Neural progenitor cell (in vitro differentiated cells): ENCODE data around the gene TBC1D32.

Source experiments
- CTCF ChIP-seq: fragments of 200-600 bp; sonication (generic); IDR thresholded peaks from 2 replicates; pipeline ENCODE4 v1.5.1; 2017; ENCODE audit warnings: antibody characterized with exemption, mild to moderate bottlenecking
- EZH2 ChIP-seq: fragments of 200-600 bp; sonication (generic); IDR thresholded peaks from 2 replicates; pipeline ENCODE4 v1.6.1; 2017; ENCODE audit warnings: antibody characterized with exemption, mild to moderate bottlenecking, moderate library complexity
- EZH2phosphoT487 ChIP-seq: fragments of 200-600 bp; sonication (generic); IDR thresholded peaks from 2 replicates; pipeline ENCODE4 v1.6.1; 2017; ENCODE audit warnings: antibody characterized with exemption

GRCh38 chr6:121235386-121235785 is 98.9 kb downstream of the TBC1D32 start:
- TF ChIP-seq CTCF (no peak), EZH2phosphoT487 (no peak), EZH2 (no peak)
